GM21367 (cell line): Measurements from ENCODE around the gene TANC1.

Experiments used
- ATAC-seq: cut with Tn5 transposase; IDR thresholded peaks from one replicate; pipeline ENCODE4 v1.9.1; 2021; ENCODE audit not compliant: unreplicated experiment

TANC1 gene

DNA sequence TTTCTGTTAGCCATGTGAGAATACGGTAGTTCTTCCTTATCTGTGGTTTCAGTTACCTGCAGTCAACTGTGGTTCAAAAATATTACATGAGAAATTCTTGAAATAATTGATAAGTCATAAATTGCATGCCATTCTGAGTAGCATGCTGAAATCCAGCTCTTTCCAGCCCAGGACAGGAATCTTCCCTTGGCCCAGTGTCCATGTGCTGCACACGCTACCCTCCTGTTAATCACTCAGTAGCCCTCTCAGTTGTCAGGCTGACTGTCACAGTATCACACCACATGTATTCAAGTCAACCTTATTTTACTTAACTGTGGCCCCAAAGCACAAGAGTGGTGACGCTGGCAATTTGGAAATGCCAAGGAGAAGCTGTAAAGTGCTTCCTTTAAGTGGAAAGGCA, 141.1 kb downstream of the TANC1 start:
- ATAC-seq, result no peak

DNA sequence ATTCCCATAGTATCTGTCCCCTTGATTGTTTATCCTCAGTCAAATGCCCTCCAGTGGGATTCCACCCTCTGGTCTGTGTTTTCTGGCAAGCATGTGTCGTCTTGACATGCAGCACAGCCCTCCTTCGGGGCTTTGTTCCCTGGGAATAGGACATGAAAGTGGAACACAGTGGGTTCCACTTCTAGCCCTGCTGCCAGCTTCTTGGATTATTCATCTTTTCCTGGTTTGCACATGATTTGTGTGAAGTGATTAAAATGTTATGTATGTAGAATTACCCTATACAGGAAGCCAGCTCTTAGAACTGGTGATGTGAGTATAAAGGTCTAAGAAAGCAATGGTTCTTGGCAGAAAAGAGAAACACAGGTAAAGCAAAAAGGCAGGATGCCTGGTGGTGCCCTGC, 142.3 kb downstream of the TANC1 start:
- ATAC-seq, result no peak

DNA sequence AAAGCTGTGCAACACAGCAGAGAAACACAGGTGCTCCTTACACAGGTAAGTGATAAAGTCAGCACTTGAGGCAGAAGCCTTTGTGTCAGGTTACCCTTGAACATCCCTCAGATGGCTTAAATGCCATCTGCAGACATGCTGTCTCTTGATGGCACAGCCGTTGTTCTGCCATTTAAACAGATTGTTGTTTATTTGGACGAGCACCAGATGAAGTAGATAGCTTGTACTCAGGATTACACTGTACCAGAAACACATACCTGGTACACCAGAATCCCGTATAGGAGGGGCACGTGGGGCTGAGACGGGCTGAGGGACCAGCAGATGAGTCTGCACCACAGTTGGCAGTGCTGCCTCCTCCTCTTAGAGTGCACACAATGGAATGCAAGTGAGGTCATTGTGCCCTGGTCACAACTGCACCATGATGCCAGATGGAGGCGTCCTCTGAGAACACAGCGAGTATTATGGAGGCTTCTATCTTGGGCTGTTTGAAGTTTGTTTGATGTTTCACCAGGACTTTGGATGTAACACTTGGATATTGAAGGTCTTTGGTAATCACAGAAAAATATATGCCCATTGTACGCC, 143.0 kb downstream of the TANC1 start:
- no peak for ATAC-seq

DNA sequence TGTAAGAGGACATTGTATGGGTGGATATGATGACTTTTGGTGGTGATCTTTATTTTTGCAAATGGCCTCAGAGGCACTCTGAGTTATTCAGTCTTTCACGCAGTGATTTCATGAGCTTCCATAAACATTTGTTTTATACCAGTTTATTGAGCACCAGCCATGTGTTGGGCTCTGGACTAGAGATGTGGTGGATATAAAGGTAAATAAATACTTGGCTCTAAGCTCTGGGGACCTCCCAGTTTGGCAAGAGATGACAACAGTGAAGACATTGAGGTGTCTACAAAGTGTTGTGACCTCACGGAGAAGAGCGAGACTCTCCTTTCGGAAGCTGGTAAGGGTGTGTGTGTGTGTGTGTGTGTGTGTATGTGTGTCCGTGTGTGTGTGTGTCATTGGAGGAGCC, 146.4 kb downstream of the TANC1 start:
- no peak for ATAC-seq

DNA sequence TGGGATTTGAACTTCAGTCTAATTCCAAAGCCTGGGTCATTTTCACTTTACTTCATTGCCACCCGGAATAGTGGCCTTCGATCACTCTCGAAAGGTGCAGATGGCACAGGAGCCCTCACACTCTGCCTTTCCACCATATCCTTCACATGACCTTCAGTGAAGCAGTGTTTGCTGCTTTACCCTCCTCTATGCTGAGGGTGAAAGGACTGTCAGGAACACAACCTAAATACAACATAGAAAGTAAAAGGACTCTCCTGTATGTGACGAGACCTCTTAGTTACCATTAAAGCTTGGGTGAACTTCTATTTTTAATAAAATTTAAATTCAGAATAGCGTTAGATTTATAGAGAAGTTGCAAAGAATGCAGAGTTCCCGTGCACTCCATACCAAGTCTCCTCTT, 148.5 kb downstream of the TANC1 start:
- no peak for ATAC-seq

DNA sequence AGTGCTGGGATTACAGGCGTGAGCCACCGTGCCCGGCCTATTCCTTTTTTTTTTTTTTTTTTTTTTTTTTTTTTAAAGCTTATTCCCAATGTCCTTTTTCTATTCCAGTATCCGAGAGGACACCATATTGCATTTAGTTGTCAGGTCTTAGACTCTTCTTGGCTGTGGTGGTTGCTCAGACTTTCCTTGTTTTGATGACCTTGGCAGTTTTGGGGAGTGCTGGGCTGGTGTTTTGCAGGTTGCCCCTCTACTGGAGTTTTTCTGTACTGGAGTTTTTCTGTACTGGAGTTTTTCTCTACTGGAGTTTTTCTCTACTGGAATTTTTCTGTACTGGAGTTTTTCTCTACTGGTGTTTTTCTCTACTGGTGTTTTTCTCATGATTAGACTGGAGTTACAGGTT, 149.2 kb downstream of the TANC1 start:
- ATAC-seq, result no peak

DNA sequence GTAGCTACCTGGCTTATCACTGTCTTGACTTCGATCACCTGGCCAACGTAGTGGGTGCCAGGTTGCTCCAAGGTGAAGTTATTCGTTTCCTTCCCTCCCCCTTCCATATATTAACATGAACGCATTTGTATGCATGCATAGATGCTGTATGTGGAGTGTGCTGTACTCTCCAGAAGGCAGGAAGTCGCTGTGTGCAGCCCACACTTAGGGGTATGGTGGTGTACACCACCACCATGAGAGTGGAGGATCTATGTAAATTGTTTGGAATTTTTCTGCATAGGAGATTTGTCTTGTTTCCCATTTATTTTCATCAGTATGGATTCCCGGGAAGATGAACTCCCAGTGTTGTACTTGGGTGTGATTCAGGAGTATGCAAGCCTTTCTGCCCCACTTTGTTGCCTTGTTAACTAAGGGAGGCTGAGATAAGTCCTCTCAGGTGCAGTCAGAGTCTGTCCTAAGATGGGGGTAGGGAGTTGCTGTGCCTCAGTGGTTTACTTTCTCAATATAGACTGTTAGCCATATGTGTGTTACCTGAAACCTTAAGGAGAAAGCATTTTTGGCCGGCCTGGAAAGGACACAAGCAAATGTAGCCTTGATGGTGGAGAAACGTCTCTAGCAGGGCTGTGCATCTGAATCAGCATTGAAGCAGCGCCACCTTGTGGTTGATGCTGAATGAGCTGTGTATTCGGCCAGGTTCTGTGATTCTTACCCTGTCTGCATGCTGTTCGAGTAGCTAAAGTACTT, 149.8 kb downstream of the TANC1 start:
- ATAC-seq, result peak; percentile 88

DNA sequence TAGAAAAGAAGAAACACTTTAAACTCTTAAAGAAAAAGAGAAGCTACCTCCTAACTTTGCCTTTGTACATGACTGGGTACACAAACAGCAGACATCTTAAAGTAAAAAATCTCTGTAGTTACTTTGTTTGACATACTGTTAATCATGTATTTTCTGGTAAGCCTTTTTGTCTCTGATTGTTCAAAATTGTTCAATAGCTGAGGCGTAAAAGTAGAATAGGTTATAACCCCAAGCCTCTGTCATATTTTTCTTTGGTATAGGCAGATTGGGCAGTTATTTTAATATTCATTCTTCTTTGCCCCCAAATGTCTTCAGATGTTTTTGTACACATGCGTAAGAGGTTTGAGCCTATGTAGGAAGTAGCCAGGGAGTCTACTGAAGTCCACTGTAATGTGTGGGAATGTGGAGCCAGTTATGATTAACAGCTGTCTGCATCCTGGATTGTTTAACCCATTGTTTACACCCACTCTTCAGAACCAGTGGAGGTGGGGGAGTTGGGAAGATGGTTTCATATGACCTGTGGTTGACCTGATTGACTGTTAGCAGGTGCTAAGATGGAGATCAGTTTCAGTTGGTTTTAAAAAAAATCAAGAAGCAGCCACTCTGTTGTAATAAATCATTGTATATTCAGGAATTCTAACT, 150.5 kb downstream of the TANC1 start:
- no peak for ATAC-seq

DNA sequence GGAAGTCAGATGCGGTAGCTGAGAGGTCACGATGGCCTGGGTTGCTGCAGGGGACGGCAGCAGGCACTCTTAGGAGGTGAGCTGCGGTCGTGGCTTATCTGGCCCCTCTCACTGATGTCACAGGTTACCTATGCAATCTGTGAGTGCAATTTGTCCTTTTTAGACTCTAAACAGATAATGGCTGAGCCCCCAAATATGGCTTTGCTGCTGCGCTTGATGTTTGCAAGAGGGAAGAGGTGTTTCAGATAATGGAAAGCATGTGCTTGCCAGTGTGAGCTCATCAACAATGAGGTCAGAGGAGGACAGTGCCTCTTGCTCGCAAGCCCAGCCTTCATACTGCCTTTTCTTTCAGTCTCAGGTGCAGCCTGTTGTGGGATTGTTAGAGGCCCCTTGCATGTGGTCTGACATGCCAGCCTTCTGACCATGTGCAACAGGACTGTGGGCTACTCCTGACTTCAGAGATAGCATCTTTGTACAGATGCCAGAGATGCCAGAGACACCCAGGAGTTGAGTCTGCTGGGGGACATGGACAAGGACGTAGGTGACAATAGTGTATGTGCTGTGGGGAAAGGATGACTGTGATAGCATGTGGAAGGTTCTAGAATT, 151.3 kb downstream of the TANC1 start:
- ATAC-seq, result no peak

DNA sequence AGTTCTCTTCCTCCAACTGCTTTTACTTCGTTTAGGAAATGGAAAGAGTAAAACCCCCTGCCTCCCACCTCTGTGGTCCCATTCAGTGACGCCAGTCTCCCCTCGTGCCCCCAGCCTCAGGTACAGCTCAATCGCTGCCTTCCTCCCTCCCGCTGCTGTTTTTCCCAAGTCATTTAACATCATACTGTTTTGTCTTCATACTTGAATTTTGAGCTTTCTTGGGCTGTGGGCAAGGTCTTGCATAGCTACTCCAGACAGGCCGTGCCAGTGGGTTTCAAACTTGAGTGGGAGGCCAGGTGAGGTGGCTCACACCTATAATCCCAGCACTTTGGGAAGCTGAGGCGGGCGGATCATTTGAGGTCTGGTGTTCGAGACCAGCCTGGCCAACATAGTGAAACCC, 155.3 kb downstream of the TANC1 start:
- no peak for ATAC-seq

DNA sequence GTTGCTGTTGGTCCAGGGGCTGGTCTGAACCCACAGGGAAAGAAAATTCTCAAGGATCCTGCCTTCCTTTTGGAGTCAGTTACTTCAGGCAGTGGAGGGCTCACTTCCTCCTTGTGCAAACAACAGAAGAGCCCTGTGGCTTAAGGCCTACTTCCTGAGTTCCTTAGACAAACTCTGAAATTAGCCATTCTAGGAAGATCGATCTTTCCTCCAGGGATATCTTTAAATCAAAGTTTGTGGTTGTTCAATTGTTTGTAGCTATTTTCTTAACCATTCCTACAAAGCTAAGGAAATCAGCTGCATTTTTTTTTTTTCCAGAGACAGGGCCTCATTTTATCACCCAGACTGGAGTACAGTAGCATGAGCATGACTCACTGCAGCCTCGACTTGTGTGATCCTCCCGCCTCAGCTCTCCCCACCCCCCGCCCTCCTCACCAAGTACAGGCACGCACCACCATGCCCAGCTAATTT, 156.0 kb downstream of the TANC1 start:
- ATAC-seq, result no peak

DNA sequence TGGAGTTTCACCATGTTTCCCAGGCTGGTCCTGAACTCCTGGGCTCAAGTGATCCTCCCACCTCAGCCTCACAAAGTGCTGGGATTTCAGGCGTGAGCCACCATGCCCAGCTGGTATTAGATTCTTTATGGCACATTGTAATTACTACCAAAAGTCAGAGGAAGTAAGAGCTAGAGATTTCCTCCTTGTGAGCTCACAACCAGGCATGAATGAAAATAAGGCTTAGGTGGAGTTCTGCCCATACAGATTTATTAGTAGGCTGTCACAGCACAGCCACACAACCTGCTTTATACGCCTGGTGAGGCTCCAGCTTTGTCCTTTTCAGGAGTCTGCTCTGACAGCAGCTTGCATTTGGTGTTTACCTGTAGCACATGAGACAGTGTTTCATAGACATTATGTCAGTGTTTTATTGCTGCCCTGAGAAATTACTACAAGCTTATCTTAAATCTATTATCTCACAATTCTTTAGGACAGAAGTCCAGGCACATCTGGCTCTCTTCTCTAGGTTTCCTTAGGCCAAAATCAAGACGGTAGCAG, 156.6 kb downstream of the TANC1 start:
- no peak for ATAC-seq

DNA sequence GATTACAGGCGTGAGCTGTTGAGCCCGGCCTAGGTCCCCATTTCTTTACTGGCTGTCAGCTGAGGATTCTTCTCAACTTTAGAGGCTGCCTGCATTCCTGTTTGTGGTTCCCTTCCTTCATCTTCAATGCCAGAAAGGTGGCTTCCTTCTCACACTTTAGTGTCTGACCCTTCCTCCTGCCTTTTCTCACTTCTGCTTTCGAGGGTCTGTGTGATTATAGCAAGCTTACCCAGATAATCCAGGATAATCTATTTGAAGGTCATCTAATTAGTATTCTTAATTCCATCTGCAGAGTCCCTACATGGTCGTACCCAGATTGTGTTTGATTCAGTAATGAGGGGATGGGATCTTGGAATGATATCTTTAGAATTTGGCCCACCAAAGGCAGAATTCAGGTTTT, 157.4 kb downstream of the TANC1 start:
- no peak for ATAC-seq

DNA sequence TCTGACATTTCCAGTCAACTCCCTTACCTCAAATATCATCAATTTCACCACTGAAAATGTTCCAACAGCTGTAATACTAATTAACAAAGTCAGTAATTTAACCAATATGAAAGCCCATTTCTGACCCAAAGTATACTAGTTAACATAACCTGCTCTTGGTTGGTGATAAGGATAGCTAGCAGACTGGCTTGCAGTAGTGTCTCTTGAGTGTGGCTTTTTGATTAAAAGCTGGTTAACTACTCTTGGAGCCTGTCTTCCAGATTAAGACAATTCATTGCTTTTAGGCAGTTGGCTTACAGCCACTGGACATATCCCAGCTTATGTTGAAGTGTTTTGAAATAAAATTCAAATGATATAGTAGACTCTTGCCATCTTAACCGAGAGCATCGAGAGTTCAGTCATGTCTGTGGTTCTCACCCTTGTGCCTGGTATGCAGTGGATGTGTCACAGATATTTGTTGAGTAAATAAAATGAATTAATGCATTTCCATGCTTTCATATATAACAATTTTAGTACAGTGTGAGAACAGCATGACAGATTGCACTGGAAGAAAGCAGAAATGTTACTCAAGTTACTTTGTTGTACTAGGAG, 158.1 kb downstream of the TANC1 start:
- no peak for ATAC-seq

DNA sequence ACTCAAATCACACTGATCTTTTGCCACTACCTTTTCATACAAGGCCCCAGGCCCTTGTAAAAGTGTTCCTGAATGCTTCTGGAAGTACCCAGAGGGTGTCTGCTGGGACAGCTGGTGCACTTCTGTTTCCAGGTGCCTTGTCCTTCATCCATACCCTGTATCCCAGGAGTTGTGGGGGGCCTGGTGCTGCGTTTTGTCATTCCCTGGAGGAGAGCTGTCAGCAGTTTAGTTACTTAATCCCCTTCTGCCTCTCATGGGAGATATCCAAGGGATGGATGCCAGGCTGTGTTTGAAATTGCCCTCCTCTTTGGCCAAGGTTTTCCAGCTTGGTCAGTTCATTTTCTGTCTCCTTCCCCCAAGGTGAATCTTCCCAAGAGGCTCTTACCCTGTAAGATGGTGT, 159.8 kb downstream of the TANC1 start:
- no peak for ATAC-seq

DNA sequence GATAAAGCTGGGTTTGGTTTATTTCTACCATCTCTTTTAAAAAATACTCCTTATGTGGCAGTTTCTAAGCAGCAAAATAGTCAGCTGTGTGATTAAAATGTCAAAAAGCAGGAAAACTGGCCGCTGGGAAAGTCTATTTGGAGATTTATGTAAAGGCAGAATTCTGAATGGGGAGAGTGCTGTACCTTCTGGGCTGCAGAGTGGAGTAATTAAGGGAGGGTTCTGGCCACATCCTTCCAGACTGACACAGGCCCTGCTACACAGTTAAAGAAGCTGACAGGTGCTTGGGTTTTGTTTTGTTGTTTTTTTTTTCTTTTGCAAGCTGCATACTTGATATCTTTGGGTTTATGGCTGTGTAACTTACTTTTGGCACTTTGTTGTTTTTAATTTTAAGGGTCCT, 160.8 kb downstream of the TANC1 start:
- no peak for ATAC-seq

DNA sequence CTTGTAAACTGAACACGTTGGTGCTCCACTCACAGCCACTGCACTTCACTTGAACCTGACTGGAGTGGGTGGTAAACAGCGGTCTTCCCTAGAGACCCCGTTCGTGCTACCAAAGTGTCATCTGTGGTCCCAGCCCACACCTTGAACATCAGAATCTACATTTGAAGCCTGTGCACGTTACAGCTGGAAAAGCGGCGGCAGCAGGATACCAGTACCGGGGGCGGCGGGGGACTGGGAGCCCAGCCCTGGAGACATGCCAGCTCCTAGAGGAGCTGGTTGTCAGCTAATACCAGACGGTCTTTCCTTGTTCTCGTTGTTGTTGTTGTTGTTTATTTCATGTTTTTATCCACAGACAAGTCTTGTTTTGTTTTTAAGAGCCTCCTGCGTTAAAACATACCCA, 161.4 kb downstream of the TANC1 start:
- ATAC-seq, result no peak

DNA sequence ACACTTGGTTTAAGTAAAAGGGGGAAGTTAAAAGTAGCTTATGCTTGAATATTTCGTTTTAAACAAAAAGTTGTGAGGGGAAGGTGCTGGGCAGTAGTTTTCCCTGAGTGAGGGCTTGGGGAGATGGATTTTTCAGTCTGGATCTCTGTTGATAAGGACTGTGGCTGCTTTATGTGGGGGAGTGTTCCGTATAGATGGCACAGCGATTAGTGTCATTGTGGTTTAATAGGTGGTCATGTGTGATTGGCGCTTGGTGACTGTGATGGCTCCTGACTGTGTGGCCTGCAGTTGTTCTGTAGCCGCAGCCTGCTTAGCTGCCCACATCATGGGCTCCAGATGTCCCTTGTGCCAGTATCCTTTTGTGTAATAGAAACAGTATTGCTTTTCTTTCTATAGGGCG, 161.9 kb downstream of the TANC1 start:
- ATAC-seq, result no peak

DNA sequence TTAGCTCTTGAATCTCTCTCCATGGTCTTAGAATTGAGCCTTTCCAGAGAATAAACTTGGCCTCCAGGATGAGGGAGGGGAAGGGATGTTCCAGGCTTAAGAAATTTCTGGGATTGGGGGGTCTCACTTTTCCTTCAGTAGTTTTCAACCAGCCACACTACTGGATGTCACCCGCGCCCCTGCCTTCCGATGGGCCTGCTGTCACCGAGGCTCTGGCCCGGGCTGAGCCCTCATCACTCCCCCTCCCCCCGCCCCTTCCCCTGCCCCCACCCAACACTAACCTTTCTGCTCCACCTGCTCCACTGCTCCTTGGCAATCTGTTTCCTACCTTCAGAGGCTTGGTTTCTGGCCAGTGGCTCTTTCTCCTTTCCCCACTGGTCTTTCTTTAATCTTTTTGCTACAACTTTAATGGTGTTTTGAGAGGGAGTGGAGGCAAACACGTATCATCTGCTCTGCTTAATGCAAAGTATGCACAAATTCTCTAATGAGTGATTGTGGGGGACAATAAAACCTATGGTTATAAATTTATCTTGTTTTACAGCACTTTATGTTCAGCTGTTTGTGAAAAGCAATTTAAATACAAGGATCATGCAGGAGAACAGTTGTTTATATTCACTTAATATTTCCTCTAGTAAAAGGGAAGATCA, 162.9 kb downstream of the TANC1 start:
- no peak for ATAC-seq

DNA sequence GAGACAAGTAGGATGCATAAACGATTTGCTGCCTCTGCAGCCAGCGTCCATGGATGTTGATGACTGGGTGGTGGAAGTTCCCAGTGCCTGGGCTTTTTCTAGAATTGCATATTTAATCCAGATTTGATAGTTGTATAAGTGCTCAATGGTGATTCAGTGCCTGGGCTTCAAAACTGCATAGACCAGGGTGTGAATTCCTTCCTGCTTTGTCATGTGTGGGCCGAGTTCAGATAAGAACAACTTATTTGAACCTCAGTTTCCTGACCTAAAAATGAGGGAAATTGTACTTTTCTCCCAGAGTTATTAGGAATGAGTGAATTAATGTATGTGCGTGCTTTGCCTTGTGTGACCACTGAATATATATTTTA, 163.5 kb downstream of the TANC1 start:
- ATAC-seq, result no peak

DNA sequence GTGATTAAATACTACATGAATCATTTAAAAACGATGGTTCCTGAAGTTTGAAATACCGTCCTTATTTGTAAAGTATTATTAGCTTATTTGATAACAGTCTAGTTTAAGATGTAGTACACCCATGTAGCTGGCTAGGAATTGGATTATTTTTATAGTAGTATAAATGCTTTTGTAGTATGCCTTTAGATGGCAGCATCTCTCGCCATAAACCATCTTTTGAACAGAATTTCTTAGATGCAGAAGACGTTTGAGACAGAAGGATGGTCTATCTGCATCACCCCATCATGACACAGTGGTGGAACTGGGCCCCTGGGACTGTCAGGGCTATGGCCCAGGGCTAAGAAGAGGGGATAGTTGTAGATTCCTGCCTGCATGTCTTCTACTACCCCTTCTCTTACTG, 165.4 kb downstream of the TANC1 start:
- ATAC-seq, result no peak
